ENCODE data around the gene DMRTB1.

The DMRTB1 gene

DNA sequence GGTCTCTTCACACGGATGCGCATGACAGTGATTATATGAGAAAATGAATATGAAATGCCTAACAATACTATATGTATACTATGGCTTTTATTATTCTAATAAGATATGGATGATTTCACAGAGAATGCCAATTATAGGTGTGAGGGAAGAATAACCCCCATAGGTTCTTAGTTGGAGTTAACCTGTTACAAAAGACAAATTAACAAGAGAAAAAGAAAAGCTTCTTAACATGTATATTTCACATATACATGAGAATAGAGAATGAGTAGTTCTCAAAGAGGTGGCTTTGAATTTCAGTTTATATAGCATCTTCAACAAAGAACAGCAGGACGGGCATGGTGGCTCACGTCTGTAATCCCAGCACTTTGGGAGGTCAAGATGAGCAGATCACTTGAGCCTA is 24.0 kb upstream of the DMRTB1 start:
- DNase-seq (ENCODE audit: low read depth), result no peak

DNA sequence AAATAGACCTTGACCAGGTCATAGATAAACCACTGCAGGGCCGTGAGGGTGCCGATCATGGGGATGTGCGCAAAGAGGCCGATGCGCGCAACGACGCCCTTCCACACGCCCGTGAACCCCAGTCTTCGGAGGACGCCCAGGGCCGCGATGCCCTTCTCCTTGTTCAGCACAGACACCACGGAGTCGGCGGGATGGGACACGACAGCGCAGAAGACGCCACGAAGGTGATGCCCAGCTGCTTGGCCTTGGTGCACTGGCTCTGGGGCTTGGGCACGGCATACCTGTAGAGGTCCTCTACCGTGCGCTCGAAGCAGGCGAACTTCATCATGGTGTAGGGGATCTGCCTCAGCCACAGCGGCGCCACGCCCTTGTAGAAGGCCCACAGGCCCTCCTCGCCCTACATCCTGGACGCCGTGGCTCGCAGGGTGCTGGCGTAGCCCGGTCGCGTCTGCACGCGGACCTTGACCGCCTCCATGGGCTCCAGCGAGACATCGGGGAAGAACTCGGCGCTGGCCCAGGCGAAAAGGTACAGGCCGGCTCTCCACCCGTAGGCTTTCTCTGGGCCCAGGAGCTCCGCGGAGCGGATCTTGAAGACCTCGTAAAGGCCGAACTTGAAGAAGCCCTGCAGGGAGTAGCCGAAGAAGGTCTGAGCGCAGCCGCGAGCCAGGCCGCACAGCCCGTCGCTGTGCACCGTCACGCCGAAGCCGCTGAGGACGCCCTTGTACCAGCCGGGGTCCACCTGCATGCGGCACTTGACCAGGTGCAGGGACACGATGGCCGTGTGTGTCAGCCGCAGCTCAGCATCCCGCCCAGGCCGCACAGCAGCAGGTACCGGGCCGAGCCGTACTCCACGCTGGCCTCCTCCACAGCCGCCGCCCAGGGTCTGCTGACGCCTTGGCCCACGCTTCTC is 20.5 kb upstream of the DMRTB1 start:
- no peak for DNase-seq (ENCODE audit: low read depth)

DNA sequence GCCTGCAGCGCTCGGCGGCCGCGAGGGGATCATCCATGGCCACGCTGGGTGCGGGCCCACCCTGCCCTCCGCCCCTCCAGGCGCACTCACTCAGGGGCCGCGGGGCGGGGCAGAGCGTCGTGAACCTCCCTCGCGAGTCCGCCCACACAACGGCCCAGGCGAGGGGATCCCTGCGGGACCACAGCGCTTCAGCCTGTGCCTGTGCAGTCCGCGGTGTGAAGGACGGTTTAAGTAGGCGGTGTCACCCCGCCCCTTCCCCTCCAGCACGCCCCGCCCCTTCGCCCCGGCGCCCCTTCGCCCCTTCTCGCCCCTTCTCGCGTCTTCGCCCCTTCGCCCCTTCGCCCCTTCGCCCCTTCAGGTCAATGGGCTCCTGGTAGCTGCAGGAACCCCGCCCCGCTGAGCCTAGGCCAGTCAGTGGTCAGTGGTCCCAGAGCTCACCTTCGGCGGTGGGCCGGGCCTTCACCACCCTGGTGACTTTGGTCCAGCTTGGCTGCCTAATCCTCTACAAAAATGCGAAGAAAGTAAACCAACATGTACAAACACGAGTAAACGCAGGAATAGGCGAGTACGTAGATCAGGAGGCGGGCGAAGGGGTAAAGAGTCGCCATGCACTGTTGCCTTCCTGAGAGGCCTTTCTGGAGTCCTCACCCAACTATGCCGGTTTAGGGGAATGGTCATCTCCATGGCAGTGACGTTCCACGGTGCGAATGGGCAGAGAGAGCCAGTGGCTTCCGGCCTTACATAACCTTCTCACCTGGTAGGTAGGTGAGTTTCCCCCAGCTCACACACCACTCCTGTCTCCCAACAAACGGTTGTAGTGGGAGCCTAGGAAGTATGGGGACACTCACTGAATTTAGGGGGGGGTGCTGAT is 19.6 kb upstream of the DMRTB1 start:
- DNase-seq (ENCODE audit: low read depth), result no peak

GRCh38 chr1:53440633-53441032 is 18.6 kb upstream of the DMRTB1 start:
- no peak for DNase-seq (ENCODE audit: low read depth)

GRCh38 chr1:53442299-53442698 is 16.9 kb upstream of the DMRTB1 start:
- peak; percentile 85 for DNase-seq (ENCODE audit: low read depth)

- peak; percentile 71 for DNase-seq (ENCODE audit: low read depth)
These were observed 13.1 kb upstream of the DMRTB1 start for GRCh38 chr1:53446051-53446450.

DNA sequence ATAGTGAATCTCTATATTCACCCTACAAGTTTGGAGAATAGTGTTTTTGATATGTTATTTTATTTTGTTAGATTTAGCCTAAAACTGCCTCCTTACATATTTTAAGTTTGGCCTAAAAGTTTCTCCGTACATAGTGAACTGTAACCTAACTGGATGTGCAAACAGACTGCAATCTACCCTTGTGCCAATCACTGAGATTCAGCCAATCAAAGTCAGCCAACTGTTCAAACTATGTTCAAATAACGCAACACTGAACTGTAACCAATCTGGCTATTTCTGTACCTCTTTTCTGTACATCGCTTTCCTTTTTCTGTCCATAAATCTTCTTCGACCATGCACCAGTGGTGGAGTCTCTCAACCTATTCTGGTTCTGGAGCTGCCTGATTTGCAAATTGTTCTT is 11.8 kb upstream of the DMRTB1 start:
- no peak for DNase-seq (ENCODE audit: low read depth)

DNA sequence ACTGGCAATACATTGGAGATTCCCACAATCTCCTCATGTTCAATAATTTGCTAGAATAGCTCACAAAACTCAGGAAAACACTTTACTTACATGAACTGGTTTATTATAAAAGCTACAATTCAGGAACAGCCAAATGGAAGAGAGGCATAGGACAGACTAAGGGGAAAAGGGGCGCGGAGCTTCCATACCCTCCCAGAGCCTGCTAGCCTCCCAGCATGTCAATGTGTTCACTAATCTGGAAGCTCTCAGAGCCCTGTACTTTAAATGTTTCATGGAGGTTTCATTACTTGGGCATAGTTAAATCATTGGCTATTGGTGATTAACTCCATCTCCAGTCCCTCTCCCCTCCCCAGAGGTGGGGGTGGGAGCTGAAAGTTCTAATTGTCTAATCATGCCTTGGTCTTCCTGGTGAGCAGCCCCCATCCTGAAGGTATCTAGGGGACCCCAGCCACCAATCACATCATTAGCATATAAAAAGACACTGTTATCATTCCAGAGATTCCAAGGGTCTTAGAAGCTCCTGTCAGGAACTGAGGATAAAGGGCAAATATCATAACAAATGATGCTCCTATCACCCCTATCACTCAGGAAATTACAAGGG is 10.9 kb upstream of the DMRTB1 start:
- DNase-seq (ENCODE audit: low read depth), result no peak

DNA sequence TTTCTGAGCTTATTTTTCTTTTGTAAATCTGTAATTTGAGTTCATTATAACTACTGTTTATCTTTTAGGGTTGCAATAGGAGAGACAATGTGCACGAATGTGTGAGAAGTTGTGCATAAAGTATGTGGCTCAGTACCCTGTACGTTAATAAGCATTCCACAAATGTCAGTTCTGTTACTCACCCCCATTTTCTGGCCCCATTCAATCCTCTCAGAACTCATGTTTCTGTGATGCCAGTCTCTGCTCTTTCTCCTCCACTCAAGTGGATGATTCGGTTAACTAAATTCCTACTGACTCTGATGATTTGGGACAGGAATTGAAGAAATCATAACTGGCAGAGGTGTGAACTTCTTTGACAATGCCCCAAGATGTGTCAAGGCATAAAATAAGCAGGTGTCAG is 10.2 kb upstream of the DMRTB1 start:
- peak; percentile 91 for DNase-seq (ENCODE audit: low read depth)

DNA sequence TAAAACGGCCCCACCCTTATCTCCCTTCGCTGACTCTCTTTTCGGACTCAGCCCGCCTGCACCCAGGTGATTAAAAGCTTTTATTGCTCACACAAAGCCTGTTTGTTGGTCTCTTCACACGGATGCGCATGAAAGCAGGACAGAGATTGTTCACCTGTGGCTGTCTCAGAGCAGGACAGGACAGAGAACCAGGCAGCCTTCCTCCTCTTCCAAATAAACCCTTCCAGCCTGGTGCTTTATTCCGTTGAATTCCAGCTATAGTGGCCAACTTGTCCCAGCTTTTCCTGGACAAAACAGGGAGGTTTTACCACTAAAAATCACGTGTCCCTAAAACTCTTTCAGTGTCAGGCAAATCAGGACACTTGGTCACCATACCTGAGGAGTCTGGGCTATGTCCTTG is 9.5 kb upstream of the DMRTB1 start:
- no peak for DNase-seq (ENCODE audit: low read depth)

- DNase-seq (ENCODE audit: low read depth), result no peak
These were observed 9.0 kb upstream of the DMRTB1 start for GRCh38 chr1:53450225-53450624.

GRCh38 chr1:53454019-53454418 is 5.2 kb upstream of the DMRTB1 start:
- DNase-seq (ENCODE audit: low read depth), result no peak

DNA sequence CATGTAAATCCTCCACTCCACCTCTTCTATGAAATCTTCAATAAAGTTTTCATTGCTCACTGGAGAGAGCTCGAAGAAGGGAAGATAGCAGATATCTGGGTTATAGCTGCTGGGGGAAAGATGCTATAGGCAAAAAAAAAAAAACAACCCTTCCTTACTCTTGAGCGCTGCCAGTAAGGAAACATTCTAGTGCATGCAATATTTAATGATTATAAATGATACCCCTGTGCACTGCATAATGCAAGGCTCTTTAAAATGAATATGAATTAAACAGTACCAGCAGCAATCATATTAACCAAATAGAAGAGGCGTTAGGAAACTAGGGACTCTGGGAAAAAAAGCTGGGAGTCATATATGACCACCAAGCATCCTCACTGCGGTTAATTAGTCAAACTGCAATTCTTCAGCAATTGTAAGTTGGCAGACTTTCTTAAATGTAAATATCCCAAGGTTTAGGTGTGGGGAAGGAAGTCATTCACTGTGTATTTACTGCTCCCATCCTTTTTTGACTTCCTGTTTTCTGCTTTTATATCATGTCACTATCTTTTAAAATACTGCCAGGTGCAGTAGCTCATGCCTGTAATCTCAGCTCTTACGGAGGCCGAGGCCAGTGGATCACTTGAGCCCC is 3.7 kb upstream of the DMRTB1 start:
- DNase-seq (ENCODE audit: low read depth), result no peak

GRCh38 chr1:53458634-53459033 is 565 bp upstream of the DMRTB1 start:
- no peak for DNase-seq (ENCODE audit: low read depth)

DNA sequence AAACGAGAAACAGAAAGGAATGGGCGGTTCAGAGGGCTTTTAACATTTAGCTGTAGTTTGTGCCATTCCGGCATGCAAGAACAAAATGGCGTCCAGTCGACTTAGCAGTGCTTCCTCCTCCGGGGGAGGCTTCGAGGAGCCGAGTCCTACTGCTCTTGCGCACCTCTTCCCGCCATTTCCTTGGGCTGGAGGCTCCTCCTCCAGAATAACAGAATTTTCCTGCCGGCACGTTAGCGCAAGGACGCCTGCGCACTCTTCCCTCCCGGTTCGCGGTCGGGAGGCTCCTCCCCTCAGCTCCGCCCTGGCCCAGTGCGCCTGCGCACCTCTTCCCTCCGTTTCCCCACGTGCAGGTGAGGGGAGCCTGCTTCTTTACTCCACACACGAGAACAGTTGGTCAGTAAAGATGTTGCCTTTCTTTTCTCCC is 1.0 kb downstream of the DMRTB1 start:
- DNase-seq (ENCODE audit: low read depth), result no peak

DNA sequence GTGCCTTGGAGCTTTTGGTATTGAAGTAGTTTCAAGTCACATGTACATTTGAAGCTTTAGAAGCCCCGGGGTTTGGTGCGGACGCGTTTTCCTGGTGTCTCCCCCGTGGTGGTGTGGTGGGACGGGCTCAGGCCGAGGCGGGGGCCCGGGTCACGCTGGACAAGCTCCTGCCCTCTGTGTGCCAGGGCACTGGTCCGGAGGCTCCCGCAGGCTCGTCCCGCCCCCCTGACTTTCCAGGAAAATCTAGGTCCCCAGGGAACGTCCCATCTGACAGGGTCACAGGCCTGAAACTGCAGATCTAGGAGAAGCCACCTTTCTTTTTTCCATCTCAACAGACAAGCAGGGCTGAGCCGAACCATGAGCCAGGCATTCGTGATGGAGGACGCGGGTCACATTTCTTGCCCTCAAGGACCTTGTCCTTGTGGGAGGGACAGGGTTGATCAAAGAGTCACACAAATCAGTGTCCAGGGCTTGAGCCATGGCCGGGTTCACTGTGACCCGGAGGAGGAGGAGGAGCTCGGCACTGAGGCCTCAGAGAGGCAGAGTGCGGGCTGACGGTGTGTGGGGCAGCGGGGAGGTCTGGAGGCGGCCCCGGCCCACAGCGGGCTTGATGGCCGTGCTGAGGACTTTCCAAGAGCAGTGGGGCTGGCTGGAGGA is 1.6 kb downstream of the DMRTB1 start:
- no peak for DNase-seq (ENCODE audit: low read depth)

- no peak for DNase-seq (ENCODE audit: low read depth)
These were observed 2.3 kb downstream of the DMRTB1 start for GRCh38 chr1:53461323-53462044.

DNA sequence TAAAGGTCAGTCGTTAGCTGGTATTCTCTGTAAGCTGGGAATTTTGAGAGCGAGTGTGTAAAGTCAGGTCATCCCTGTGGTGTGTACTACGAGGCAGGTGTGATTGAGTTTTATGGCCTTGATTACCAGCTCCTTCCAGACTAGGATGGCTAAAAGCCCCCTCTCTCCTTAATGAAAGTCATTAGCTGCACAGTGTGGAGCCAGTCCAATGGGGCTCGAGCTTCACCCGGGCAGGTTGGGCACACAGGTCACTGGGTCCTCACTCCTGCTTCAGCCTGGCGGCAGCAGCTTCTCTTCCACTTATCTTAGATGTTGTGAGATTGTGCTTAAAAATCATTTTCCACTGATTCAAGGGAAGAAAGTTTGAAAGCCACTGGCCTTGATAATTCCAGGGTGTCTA is 3.0 kb downstream of the DMRTB1 start:
- no peak for DNase-seq (ENCODE audit: low read depth)

DNA sequence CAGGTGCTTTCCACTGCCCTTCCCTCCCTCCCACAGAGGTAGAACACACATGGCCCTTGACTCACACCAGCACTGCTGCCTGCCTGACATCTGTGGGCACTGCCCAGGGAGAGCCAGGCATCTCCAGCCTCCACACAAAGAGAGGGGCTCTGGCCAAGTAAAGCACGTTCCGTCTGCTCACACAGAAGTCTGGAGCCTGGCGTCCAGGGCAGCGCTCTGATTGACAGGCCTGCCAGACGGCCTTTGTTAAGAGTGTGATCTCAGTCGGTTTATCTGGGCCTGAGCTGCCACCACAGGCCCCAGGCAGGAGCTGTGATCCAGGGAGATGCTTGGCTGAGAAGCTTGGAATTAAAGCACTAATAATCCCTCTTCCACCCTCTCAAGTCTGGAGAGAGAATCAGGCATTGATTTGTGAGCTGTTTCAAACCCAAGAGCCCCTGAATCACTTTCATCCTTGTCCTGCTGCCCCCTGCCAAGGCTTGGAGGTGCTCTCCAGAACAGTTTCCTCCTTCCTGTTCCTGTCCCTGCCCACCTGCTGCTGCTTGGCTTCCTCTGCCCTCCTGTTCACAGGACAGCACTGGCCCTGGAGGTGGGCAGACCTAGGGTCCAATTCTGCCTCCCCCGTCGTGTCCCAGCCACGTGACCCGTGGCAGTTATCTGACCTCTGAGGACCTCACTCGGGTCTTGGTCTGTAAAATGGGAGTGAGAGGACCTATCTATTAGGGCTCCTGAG is 3.7 kb downstream of the DMRTB1 start:
- DNase-seq (ENCODE audit: low read depth), result no peak
